OCI-LY7 (cell line): ENCODE results near the gene UPF2. TPM values are rescaled to one million over a fixed set of nuclear protein-coding genes. Genes with fewer than 3 reads are reported as not detected.

Experiments used
- BruUV-seq: library from RNA; stranded (reverse); fragments of 400-500 nt; replicated peaks from 2 replicates; lab custom pipeline; 2021; lab: Mats Ljungman, UMichigan
- CTCF ChIA-PET: fragments of 300-600 bp; sonication (Branson Sonifier 250); formaldehyde crosslinking; loops from one replicate; lab custom pipeline; 2022; ENCODE audit warnings: antibody characterized with exemption; ENCODE audit not compliant: unreplicated experiment; lab: Charles Lee
- POLR2A ChIA-PET: fragments of 300-600 bp; sonication (Branson Sonifier 250); formaldehyde crosslinking; loops from one replicate; lab custom pipeline; 2022; ENCODE audit warnings: antibody characterized with exemption; lab: Charles Lee
- DNase-seq: peaks from one replicate; pipeline ENCODE4 v3.0.0-alpha.2; 2015; ENCODE audit warnings: low spot score
- H2AFZ ChIP-seq: fragments of 200-600 bp; sonication (generic), shearing (Covaris generic); 2 replicates; pipeline ENCODE4 v1.6.1; 2014; ENCODE audit warnings: mild to moderate bottlenecking, antibody characterized with exemption, low read length, moderate library complexity
- H3K27ac ChIP-seq: fragments of 200-600 bp; sonication (generic); 2 replicates; pipeline ENCODE4 v1.5.1; 2014; ENCODE audit warnings: mixed run types, low read depth, mild to moderate bottlenecking, moderate library complexity, low read length, inconsistent platforms; ENCODE audit not compliant: poor library complexity, severe bottlenecking
- H3K36me3 ChIP-seq: fragments of 200-600 bp; sonication (generic); 2 replicates; pipeline ENCODE4 v1.6.1; 2014; ENCODE audit warnings: mild to moderate bottlenecking, antibody characterized with exemption, low read length, moderate library complexity, mixed read lengths; ENCODE audit not compliant: insufficient read depth
- H3K4me1 ChIP-seq: fragments of 200-600 bp; sonication (generic); 2 replicates; pipeline ENCODE4 v1.5.1; 2014; ENCODE audit warnings: mild to moderate bottlenecking, low read length; ENCODE audit not compliant: insufficient read depth, poor library complexity, severe bottlenecking
- H3K4me2 ChIP-seq: fragments of 200-600 bp; sonication (generic); 2 replicates; pipeline ENCODE4 v1.6.1; 2014; ENCODE audit warnings: mild to moderate bottlenecking, low read length
- H3K4me3 ChIP-seq: fragments of 200-600 bp; sonication (generic); 2 replicates; pipeline ENCODE4 v1.5.1; 2014; ENCODE audit warnings: mild to moderate bottlenecking, low read depth, low read length; ENCODE audit not compliant: poor library complexity, severe bottlenecking
- H3K79me2 ChIP-seq: fragments of 200-600 bp; sonication (generic); 2 replicates; pipeline ENCODE4 v1.6.1; 2016; ENCODE audit warnings: low read depth, mild to moderate bottlenecking, low read length, moderate library complexity, mixed read lengths; ENCODE audit not compliant: insufficient read depth
- H3K9me2 ChIP-seq: fragments of 200-600 bp; sonication (generic); 2 replicates; pipeline ENCODE4 v1.6.1; 2016; ENCODE audit warnings: mild to moderate bottlenecking, low read length, mixed read lengths; ENCODE audit not compliant: insufficient read depth
- H3K9me3 ChIP-seq: fragments of 200-600 bp; sonication (generic); 2 replicates; pipeline ENCODE4 v1.6.1; 2014; ENCODE audit warnings: mild to moderate bottlenecking, mixed run types, low read length, mixed read lengths
- H4K20me1 ChIP-seq: fragments of 200-600 bp; sonication (generic); 2 replicates; pipeline ENCODE4 v1.6.1; 2014; ENCODE audit warnings: mild to moderate bottlenecking, antibody characterized with exemption, low read length, moderate library complexity, mixed read lengths; ENCODE audit not compliant: insufficient read depth
- EZH2phosphoT487 ChIP-seq: fragments of 200-600 bp; sonication (generic); IDR thresholded peaks from 2 replicates; pipeline ENCODE4 v1.6.1; 2018; ENCODE audit warnings: low read depth, borderline replicate concordance, mild to moderate bottlenecking, mixed run types, antibody characterized with exemption, low read length, moderate library complexity, mixed read lengths
- intact Hi-C: fragments of 100-400 bp; cut with micrococcal nuclease; formaldehyde crosslinking; loops from one replicate; pipeline ENCODE4 v1.10.0; 2022; ENCODE audit not compliant: unreplicated experiment
- total RNA-seq, 2 experiments: library from RNA; depleted of rRNA in 1 of 2; stranded (reverse); fragments of >200 nt in 1 of 2; shearing (Covaris generic) in 1 of 2; gene quantifications; 2 replicates each; pipeline ENCODE4 v1.2.3, GENCODE V29; 2014 to 2022
- TF ChIP-seq, protein P1 (sequence below): fragments of 200-600 bp; sonication (generic); conservative IDR thresholded peaks from 2 replicates; pipeline ENCODE4 v1.5.1; 2014; ENCODE audit warnings: mild to moderate bottlenecking, antibody characterized with exemption, low read length, moderate library complexity, mixed read lengths

The UPF2 gene
- total RNA-seq, 2 experiments from 2014 or later: 24.8 to 46.8 TPM

DNA sequence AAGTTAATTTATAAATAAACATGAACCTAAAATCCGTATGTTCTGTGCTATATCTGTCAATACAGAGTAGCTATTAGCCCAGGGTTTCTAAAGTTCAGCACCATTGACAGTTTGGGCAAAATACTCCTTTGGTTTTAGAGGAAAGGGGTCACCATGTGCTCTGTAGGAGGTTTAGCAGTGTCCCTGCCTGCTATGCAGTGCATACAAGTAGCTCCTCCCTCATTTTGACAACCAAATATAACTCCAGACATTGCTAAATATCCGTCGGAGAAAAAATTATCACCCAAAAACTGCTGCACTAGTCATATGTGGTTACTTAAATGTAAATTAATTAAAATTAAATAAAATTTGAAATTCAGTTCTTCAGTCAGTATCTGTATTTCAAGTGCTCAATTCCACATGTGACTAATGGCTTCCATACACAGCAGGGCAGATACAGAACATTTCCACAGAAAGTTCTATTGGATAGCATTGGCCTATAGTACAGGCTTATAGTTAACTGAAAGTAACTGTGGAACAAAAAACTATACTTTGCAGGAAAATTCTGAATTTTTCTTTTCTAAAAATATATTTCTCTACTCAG is 6.4 kb downstream of the UPF2 start:
- peaks cover 13% of the 10 kb centered on the region; the same call in 1 of the 2 replicates for H4K20me1 ChIP-seq
- no peak overlapping the region for H3K4me3 ChIP-seq
- intact Hi-C loops: no loop called here
- no peaks in the 10 kb centered on the region for H3K9me3 ChIP-seq
- H3K36me3 ChIP-seq: peaks cover 70% of the 10 kb centered on the region
- H3K79me2 ChIP-seq: peaks cover 97% of the 10 kb centered on the region
- no peak overlapping the region for H3K4me2 ChIP-seq
- H2AFZ ChIP-seq: no peak overlapping the region
- TF ChIP-seq, protein P1, sequence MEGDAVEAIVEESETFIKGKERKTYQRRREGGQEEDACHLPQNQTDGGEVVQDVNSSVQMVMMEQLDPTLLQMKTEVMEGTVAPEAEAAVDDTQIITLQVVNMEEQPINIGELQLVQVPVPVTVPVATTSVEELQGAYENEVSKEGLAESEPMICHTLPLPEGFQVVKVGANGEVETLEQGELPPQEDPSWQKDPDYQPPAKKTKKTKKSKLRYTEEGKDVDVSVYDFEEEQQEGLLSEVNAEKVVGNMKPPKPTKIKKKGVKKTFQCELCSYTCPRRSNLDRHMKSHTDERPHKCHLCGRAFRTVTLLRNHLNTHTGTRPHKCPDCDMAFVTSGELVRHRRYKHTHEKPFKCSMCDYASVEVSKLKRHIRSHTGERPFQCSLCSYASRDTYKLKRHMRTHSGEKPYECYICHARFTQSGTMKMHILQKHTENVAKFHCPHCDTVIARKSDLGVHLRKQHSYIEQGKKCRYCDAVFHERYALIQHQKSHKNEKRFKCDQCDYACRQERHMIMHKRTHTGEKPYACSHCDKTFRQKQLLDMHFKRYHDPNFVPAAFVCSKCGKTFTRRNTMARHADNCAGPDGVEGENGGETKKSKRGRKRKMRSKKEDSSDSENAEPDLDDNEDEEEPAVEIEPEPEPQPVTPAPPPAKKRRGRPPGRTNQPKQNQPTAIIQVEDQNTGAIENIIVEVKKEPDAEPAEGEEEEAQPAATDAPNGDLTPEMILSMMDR: no peak
- no peak for TF ChIP-seq EZH2phosphoT487
- no peak overlapping the region for H3K27ac ChIP-seq
- BruUV-seq: no TSS peak
- ChIA-PET POLR2A (no interaction called here), CTCF (no interaction called here)
- H3K9me2 ChIP-seq: no peaks in the 10 kb centered on the region
- H3K4me1 ChIP-seq: peaks cover 11% of the 10 kb centered on the region
- DNase-seq: no peak

DNA sequence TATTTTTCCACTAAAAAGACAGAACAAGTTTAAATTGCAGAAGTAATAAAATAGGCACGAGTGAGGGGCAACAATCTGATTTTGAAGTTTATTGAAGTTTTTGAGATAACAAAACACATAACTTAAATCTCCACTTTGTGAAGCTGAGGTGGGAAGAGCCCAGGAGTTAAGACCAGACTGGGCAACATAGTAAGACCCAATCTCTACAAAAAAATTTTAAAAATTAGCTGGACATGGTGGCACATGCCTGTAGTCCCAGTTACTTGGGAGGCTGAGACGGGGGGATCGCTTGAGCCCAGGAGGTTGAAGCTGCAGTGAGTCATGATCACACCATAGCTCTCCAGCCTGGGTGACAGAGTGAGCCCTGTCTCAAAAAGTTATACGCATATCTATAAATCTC is 11.2 kb downstream of the UPF2 start:
- intact Hi-C loops: no loop called here
- peaks cover 84% of the 10 kb centered on the region for H3K79me2 ChIP-seq

DNA sequence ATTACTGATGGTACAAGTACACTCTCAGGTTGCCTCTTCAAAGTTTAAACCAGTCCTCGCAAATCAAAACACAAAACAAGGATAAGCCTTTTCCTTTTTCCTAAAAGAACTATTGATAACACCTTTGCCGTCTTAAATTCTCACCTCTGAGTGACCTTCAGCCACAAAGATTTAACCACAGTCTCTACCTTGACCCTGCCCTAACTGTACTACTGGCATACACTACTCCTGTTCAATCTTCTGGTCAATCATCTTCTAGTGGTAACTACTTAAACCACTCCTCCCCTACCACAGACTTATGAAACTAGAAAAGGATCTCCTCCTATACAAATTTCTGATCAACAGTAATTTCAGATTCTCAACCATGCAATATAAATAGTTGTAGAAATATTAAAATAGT is 15.1 kb downstream of the UPF2 start:
- Histone ChIP-seq H3K4me1 (peaks cover 6% of the 10 kb centered on the region), H3K4me2 (no peak overlapping the region), H3K79me2 (peaks cover 85% of the 10 kb centered on the region), H3K27ac (no peak overlapping the region), H3K4me3 (no peak overlapping the region), H4K20me1 (peaks cover 4% of the 10 kb centered on the region; the same call in 1 of the 2 replicates), H3K9me3 (no peaks in the 10 kb centered on the region), H3K9me2 (no peaks in the 10 kb centered on the region), H2AFZ (no peak overlapping the region), H3K36me3 (peaks cover 84% of the 10 kb centered on the region)
- intact Hi-C loops: no loop called here
- no peak for DNase-seq
- ChIA-PET POLR2A (interaction anchor here (1.6 kb wide), 1 partner anchor 14 kb away, joined by 7 read pairs; no protein-coding TSS in a partner anchor), CTCF (no interaction called here)
- no TSS peak for BruUV-seq
- TF ChIP-seq, protein P1: no peak
- TF ChIP-seq EZH2phosphoT487: no peak

More for the DNA sequence above, 11.2 kb downstream of the UPF2 start:
- POLR2A ChIA-PET: interaction anchor here (0.7 to 2.4 kb wide), 5 partner anchors 9 to 37 kb away, joined by 3 to 7 read pairs (median 5); no protein-coding TSS in a partner anchor
- H3K4me3 ChIP-seq: no peak overlapping the region
- no peaks in the 10 kb centered on the region for H3K9me2 ChIP-seq
- H3K27ac ChIP-seq: no peak overlapping the region
- no peaks in the 10 kb centered on the region for H4K20me1 ChIP-seq
- BruUV-seq: no TSS peak
- CTCF ChIA-PET: no interaction called here
- DNase-seq: no peak
- peaks cover 90% of the 10 kb centered on the region for H3K36me3 ChIP-seq
- no peaks in the 10 kb centered on the region for H3K4me1 ChIP-seq
- H3K9me3 ChIP-seq: no peaks in the 10 kb centered on the region
- H3K4me2 ChIP-seq: no peak overlapping the region
- no peak overlapping the region for H2AFZ ChIP-seq
- TF ChIP-seq, protein P1: no peak
- TF ChIP-seq EZH2phosphoT487: no peak
